Mesodermal cell (in vitro differentiated cells): Measurements from ENCODE around the gene GARIN5A.
A peak's percentile ranks its signal among the peaks of the same experiment; 100 is the strongest.

Experiments
- H3K27ac ChIP-seq: 2 replicates; pipeline ENCODE4 v1.7.0; 2013; ENCODE audit warnings: mild to moderate bottlenecking, low read depth, low read length, moderate library complexity; ENCODE audit not compliant: severe bottlenecking
- H3K36me3 ChIP-seq: 2 replicates; pipeline ENCODE4 v1.7.1; 2013; ENCODE audit warnings: mild to moderate bottlenecking, low read length, moderate library complexity; ENCODE audit not compliant: control insufficient read depth, insufficient read depth
- H3K4me1 ChIP-seq: one replicate; pipeline ENCODE4 v1.7.1; 2013; ENCODE audit warnings: mild to moderate bottlenecking, low read length; ENCODE audit not compliant: insufficient read depth, control insufficient read depth, poor library complexity, severe bottlenecking
- H3K4me3 ChIP-seq: 2 replicates; pipeline ENCODE4 v1.7.0; 2013; ENCODE audit warnings: low read length, control low read depth, mild to moderate bottlenecking; ENCODE audit not compliant: insufficient read depth, poor library complexity, severe bottlenecking; ENCODE audit errors: extremely low read depth
- H3K9me3 ChIP-seq: 2 replicates; pipeline ENCODE4 v1.7.1; 2013; ENCODE audit warnings: mild to moderate bottlenecking, low read length, moderate library complexity; ENCODE audit not compliant: control insufficient read depth
- WGBS, 2 experiments: methylation state at CpG; one replicate each; pipeline ENCODE4 v1.1.5; 2013; ENCODE audit warnings: missing lambda C conversion rate in 2 of 2; ENCODE audit not compliant: insufficient coverage in 2 of 2; 5-methylcytosine and 5-hydroxymethylcytosine counted together

GARIN5A gene

DNA sequence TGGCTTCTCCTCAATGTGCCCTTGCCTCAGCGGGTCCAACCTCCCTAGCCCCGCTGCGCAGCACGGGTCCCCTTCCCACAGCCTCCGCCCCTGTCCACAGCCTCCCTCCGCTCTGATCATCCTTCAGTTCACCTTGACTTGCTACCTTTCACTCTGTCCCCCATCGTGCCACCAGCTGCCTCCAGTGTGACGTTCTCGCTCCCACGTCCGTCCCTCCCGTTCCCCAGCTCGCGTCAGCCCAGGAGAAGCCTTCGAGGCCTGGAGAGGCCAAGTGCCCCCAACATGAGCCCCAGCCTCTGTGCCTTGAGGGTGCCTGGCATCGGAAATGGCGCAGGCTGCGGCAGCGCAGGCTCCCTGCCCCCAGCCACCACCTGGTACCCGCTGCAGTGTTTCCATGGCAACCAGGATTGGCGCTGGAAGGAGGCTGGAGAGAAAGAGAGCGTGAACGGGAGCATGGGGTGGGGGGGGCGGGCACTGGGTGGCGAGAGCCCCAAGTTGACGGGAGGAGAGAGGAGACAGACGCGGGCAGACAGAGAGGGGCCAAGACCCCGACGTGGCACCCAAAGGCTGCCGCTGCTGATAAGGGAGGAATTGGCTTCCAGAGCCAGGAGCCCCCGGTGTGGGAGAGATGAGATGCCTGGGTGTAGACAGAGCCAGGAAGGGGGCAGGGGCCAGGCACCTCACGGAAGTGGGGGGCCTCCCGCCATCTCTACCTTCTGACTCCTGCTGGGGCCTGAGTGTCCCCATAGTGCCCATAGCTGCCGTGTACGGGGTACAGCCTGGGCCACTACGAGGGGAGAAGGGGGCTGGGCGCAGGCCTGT, 37.9 kb upstream of the GARIN5A start:
- Histone ChIP-seq H3K4me1 (no peaks in the 10 kb centered on the region), H3K9me3 (no peaks in the 10 kb centered on the region), H3K4me3 (no peak overlapping the region), H3K36me3 (peaks cover 14% of the 10 kb centered on the region), H3K27ac (no peak overlapping the region)
- WGBS, 2 experiments, result 82 to 85% methylated on average over 34 to 37 of the region's 38 CpGs

DNA sequence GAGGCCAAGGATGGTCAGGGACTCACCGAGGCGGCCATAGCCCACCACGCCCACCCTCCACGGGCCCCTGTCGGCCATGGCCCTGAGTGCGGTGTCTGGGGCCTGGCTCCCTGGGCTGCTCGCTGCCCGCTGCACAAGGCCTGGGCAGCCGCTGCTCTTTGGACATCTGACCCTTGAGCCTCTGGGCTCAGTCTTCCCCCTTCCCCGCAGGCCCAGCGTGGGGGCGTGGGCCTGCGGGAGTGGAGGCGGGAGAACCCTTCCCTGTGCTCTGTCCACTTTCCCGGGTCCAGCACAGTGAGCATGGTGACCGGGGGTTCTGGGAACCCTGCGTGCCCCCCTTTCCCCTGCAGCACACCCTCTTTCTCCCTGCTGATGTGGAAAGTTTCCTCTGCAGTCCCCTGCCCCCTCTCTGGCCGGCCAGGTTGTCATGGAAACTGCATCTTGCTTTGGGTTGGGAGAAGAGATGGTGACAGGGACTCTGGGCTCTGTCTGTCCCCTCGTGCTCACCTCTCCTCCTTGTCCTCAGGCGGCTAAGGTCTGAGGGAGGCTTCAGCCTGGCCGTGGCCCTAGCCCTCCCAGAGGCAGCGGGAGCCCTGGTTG, 37.2 kb upstream of the GARIN5A start, which contains the start of gene ASPDH:
Gene ASPDH (minus strand): TSS at position 168 of the 600 bp plus-strand sequence. CDS start 90 bp downstream, at position 78.
- Histone ChIP-seq H3K9me3 (no peaks in the 10 kb centered on the region), H3K27ac (no peak within 1 kb of the TSS), H3K36me3 (peaks cover 14% of the 10 kb centered on the region), H3K4me1 (no peaks in the 10 kb centered on the region), H3K4me3 (no peak within 1 kb of the TSS)
- WGBS, 2 experiments, result 80 to 87% methylated on average over 21 of the region's 22 CpGs

DNA sequence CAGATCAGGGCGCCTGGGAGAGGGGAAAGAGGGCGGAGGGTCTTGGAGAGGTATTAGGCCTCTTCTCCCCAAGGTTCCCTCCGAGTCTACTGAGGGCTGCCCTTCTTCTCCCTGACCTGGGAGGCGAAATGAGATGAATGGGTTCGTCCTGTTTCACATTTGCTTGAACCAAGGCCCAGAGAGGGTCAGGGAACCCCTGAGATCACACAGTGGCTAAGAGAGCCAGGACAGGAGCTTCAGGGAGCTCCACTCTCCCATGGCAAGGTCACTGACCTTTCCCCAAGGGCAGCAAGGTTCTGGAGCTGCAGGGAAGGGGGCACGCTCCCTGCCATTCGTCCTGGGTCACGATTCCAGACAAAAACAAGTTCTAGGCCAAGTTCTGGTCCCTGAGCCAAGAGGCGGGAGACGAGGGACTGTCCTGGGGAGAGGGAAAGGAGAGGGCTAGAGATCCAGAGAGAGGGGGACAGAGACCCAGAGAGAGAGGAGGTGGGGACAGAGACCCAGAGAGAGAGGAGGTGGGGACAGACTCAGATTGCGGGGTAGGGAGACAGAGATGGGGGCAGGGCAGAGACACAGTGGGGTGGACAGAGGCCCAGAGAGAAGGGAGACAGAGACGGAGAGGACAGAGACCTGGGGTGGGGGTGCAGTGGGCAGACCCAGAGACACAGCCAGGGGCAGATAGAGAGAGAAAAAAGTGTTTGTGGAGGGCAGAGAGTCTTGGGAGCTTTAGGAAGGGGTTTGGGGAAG, 36.5 kb upstream of the GARIN5A start:
- H3K4me1 ChIP-seq, result no peaks in the 10 kb centered on the region
- no peak overlapping the region for H3K4me3 ChIP-seq
- no peaks in the 10 kb centered on the region for H3K9me3 ChIP-seq
- WGBS, 2 experiments, result 85 to 90% methylated on average over 11 to 12 of the region's 12 CpGs
- no peak overlapping the region for H3K27ac ChIP-seq
- H3K36me3 ChIP-seq, result peaks cover 9% of the 10 kb centered on the region

DNA sequence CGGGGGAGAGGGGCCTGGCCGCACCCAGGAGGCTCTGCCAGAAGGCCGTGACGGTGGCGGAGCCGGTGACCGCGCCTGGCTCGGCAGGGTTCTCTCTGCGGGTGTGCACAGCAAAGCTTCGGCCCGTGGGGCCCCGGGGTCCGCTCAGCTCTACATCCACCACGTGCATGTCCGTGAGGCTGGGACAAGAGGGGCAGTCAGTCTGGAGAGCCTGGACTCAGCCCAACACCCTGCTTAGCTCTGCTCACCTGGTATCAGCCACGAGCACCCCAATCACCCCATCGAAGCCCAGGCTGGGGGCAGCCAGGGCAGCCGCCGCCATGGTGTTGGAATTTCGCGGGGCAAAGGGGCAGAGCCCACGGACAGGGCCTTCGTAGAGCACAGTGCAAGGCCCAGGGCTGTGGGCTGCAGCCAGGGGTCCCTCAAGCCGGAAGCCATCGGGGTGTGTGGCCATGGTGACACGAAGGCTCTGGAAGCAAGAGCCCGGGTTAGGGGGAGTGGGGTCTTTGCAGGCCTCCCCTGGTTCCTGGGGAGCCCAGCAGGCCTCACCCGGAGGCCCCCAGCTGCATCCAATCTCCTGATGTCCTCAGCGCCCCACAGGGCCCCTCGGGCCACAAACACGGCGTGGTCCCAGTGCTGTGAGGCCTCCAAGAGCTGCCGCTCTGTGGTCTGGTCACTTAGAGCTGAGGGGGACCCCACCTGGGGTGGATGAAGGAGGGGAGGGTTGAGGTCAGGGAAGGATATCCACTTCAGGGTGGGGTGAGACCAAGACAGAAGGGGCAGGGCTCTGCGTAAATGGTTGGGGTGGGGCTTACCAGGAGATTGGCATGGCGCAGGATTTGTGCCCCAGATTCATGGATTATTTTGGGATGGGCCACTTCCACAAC, 35.7 kb upstream of the GARIN5A start:
- WGBS, 2 experiments, result 95 to 96% methylated on average over 31 to 32 of the region's 36 CpGs
- H3K4me1 ChIP-seq, result no peaks in the 10 kb centered on the region
- no peaks in the 10 kb centered on the region for H3K9me3 ChIP-seq
- no peak overlapping the region for H3K27ac ChIP-seq
- peaks cover 1% of the 10 kb centered on the region for H3K36me3 ChIP-seq
- H3K4me3 ChIP-seq, result no peak overlapping the region

DNA sequence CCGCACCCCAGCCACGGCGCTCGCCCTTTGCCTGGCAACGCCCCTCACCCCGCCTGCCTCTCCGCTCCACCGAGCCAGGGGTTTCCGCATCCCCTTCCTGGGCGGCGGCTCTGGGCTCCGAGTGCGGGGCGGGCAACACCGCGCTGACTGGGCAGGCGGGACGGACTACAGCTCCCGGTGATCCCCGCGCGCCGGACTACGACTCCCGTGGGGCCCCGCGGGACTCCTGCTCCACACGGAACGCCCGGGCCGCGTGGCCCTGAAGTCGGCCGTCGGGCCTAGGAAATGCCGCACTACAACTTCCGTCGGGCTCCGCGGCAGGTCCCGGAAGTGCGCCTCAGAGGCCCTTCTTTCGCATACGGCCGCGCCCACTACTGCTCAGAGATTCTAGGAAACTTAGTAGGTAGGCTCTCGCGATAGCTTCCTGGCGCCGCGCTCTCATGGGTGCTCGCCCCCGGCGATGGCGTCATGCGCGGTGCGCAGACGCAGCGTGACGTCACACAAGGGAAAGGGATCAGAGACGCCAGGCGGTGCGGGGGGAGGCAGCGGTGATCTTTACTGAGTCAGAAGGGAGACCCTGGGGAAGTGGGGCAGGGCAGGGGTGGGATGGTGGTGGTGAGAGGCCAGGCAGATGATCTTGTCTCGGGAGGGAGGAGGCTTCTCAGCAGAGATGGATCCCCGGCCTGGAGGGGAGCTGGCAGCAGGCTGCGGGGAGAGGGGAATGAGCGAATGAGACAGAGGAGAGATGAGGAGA, 34.6 kb upstream of the GARIN5A start, which contains the start of gene JOSD2:
Gene JOSD2 (minus strand): TSS at position 123 of the 754 bp plus-strand sequence. CDS start 760 bp downstream, outside the sequence.
- Histone ChIP-seq H3K9me3 (no peaks in the 10 kb centered on the region), H3K27ac (peak within 1 kb of the TSS; percentile 78), H3K4me1 (no peaks in the 10 kb centered on the region), H3K36me3 (no peaks in the 10 kb centered on the region), H3K4me3 (peak within 1 kb of the TSS; percentile 52)
- WGBS, 2 experiments, result 17 to 26% methylated on average over 55 to 64 of the region's 69 CpGs

DNA sequence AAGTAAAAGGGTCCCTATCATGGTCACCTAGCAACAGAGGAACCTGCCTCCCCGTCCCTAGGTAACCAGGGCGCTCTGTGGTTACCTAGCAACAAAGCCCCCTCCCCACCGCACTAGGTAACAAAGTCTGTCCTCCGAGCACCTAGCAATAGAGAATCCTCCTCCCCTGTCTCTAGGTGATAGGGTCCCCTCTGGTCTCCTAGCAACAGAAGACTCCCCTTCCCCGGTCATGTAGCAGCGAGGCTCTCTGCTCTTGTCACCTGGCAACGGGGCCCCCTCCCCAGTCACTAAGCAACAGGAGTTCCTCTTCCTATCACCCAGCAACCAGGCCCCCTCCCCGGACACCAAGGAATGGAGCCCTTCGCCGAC, 34.0 kb upstream of the GARIN5A start:
- Histone ChIP-seq H3K4me1 (no peaks in the 10 kb centered on the region), H3K36me3 (no peaks in the 10 kb centered on the region), H3K9me3 (no peaks in the 10 kb centered on the region), H3K4me3 (peak overlapping the region; percentile 52), H3K27ac (peak overlapping the region; percentile 78)
- WGBS, 2 experiments, result 26 to 31% methylated on average over 7 to 9 of the region's 10 CpGs

DNA sequence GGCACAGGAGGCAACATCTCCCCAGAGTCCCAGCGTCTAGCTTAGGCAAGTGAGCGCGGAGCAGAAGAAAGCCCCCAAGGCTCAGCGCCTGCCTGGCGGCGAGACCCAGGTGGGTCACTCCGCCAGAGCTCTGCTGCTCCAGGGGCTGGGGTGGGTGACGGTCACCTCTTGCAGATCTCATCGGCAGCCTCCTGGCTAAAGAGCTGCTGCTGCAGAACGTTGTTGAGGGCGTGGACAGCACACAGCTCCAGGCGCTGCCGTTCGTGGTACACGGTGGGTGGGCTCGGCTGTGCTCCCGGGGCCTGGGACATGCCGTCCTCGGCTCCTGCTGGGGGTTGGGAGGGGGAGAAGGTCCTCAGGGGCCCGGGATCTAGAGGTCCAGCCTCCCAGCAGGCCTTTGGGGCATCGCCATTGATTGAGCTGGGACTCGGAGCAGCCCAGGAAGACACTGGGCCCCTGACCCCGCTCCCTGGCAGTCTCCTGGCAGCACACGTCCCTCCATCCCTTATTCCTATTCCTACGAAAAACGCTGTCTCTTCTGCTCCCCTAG, 33.5 kb upstream of the GARIN5A start:
- no peaks in the 10 kb centered on the region for H3K4me1 ChIP-seq
- H3K9me3 ChIP-seq, result no peaks in the 10 kb centered on the region
- 62 to 70% methylated on average over 18 to 21 of the region's 26 CpGs for WGBS, 2 experiments
- H3K36me3 ChIP-seq, result no peaks in the 10 kb centered on the region
- H3K27ac ChIP-seq, result peak overlapping the region; percentile 78
- H3K4me3 ChIP-seq, result peak overlapping the region; percentile 52

DNA sequence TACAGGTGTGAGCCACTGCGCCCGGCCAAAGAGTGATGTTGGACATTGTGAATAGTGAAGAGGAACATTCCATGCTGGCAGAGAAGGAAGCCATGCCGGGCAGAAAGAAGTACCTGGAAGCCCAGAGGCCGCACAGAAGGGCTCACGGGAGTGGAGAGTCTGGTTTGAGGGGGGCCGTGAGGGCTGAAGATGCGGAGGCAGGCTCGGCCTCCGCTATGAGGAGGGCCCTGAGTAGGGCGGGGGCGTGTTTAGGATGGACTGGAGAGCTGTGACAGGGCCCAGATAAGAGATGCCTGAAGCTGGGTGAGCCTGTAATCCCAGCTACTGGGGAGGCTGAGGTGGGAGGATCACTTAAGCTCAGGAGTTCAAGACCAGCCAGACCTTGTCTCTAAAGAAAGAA, 32.7 kb upstream of the GARIN5A start:
- Histone ChIP-seq H3K27ac (no peak overlapping the region), H3K4me3 (no peak overlapping the region), H3K36me3 (no peaks in the 10 kb centered on the region), H3K9me3 (no peaks in the 10 kb centered on the region), H3K4me1 (no peaks in the 10 kb centered on the region)
- WGBS, 2 experiments, result 85 to 86% methylated on average over 9 to 11 of the region's 11 CpGs

DNA sequence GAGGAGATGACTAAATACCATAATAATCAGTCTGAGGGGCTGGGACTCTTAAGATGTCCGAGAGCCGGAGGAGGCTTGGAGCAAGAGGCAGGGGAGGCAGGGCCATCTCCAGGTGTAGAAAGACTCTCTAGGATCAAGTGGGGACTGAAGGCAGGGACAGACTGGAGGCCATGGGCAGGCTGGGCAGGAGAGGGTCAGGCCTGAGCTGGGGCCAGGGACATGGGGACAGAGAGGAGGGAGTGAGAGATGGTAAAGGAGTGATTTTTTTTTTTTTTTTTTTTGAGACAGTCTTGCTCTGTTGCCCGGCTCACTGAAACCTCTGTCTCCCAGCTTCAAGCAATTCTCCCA, 32.2 kb upstream of the GARIN5A start:
- H3K27ac ChIP-seq, result no peak overlapping the region
- no peaks in the 10 kb centered on the region for H3K4me1 ChIP-seq
- H3K36me3 ChIP-seq, result no peaks in the 10 kb centered on the region
- no peaks in the 10 kb centered on the region for H3K9me3 ChIP-seq
- no peak overlapping the region for H3K4me3 ChIP-seq
- 69 to 86% methylated on average over 2 of the region's 3 CpGs for WGBS, 2 experiments
